Measurements from ENCODE around the gene MR1. TPM values are rescaled to one million over a fixed set of nuclear protein-coding genes. Genes with fewer than 3 reads are reported as not detected.

The MR1 gene
- total RNA-seq, 1 donor from 2014 or later, result 19.2 TPM

DNA sequence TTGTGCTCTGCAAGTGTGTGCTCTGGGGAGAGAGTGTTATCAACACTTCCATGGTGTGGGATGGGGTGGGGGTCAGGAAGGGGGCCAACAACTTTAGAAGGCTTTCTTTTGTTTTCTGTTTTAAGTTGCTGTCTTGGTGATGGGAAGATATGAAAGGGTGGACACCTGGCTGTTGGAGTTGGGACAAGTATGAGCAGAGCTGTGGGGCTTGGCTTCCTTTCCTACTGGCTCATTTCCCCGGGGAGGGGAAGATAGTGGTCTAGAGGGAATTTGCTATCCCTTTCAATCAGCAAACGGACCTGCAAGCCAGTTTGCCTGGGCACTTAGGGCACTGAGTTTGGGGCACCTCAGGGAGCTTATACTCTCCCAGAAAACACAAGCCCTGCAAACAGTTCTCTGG, 73.9 kb downstream of the MR1 start:
- intact Hi-C loops (cut with DNase I), result no loop called here
- H3K36me3 ChIP-seq, result no peaks in the 10 kb centered on the region
- H3K27me3 ChIP-seq, result no peaks in the 10 kb centered on the region
- DNase-seq (ENCODE audit: low spot score in 2 of 2), result no peak
- H3K4me1 ChIP-seq, result peaks cover 3 to 27% of the 10 kb centered on the region in 2 donors
- no peak overlapping the region for H3K27ac ChIP-seq
- TF ChIP-seq, protein P1, sequence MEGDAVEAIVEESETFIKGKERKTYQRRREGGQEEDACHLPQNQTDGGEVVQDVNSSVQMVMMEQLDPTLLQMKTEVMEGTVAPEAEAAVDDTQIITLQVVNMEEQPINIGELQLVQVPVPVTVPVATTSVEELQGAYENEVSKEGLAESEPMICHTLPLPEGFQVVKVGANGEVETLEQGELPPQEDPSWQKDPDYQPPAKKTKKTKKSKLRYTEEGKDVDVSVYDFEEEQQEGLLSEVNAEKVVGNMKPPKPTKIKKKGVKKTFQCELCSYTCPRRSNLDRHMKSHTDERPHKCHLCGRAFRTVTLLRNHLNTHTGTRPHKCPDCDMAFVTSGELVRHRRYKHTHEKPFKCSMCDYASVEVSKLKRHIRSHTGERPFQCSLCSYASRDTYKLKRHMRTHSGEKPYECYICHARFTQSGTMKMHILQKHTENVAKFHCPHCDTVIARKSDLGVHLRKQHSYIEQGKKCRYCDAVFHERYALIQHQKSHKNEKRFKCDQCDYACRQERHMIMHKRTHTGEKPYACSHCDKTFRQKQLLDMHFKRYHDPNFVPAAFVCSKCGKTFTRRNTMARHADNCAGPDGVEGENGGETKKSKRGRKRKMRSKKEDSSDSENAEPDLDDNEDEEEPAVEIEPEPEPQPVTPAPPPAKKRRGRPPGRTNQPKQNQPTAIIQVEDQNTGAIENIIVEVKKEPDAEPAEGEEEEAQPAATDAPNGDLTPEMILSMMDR (IDR thresholded peaks at IDR 0.05), result no peak
- no peak overlapping the region for H3K4me3 ChIP-seq
- H3K9me3 ChIP-seq, result no peaks in the 10 kb centered on the region

DNA sequence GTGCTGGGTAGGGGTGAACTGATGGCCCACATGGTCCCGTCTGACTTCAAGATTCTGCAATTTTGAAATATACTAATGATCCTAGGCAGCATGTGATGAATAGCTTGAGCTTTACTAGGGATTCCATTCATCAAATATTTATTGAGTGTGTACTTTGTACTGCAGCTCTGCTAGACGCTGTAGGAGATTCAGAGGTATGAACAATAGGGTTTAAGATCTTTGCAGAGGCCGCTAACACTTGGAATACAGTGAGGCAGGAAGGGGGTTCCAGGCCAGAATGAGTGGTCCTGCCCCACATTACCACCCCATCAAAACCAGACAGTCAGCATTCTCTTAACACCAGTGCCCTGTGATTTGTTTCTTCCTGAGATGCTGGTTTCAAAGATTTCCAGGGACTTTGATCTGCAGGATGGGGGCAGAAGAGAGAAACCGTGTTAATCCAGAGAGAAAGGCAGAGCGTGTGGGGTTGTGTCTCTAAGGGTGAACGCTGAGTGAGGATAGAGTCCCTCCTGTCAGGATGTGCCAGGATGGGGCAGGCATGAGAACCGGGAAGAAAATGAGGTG, 74.6 kb downstream of the MR1 start:
- intact Hi-C loops (cut with DNase I), result no loop called here
- Histone ChIP-seq H3K27me3 (no peaks in the 10 kb centered on the region), H3K4me1 (peaks cover 3 to 33% of the 10 kb centered on the region in 2 donors), H3K36me3 (no peaks in the 10 kb centered on the region), H3K4me3 (no peak overlapping the region), H3K9me3 (no peaks in the 10 kb centered on the region), H3K27ac (no peak overlapping the region)
- DNase-seq (ENCODE audit: low spot score in 2 of 2), result no peak
- TF ChIP-seq, protein P1 (IDR thresholded peaks at IDR 0.05), result no peak

DNA sequence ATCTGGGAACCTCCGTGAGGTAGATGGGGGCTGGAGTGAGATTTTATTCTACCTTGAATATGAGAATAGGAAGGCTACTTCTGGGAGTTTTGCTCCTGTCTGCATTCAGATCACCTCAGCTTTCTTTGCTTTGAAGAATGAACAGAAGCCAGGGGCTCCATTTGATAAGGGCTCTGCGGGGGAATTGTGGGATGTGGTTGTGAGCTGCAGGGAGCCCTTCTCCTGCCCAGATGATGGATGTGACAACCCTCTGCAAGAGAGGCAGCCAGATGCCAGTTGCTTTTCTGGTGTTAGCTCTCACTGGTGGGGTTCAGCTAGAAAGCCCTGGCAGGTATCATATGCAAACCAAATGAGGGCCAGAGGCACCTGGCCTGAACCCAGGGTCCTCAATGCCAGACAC, 76.2 kb downstream of the MR1 start:
- intact Hi-C loops (cut with DNase I), result no loop called here
- H3K4me1 ChIP-seq, result peaks cover 0 to 19% of the 10 kb centered on the region in 2 donors
- H3K4me3 ChIP-seq, result no peak overlapping the region
- H3K27ac ChIP-seq, result no peak overlapping the region
- no peaks in the 10 kb centered on the region for H3K9me3 ChIP-seq
- H3K36me3 ChIP-seq, result no peaks in the 10 kb centered on the region
- TF ChIP-seq, protein P1 (IDR thresholded peaks at IDR 0.05), result no peak
- no peaks in the 10 kb centered on the region for H3K27me3 ChIP-seq
- no peak for DNase-seq (ENCODE audit: low spot score in 2 of 2)

Other genes starting within 250 kb of the MR1 start
- 21.9 TPM for gene KIAA1614, start 121.1 kb upstream of the MR1 start, total RNA-seq
- 15.5 TPM for gene STX6, start 11.1 kb upstream of the MR1 start, total RNA-seq
- gene IER5, start 54.7 kb downstream of the MR1 start, total RNA-seq, result 47.9 TPM

Measured in ascending aorta (tissue), 2 donors.